SK-N-SH treated with all-trans-retinoic acid at 6 μM for 48 hours (cell line): ENCODE data around the gene LINGO1.

ENCODE experiments used
- ATAC-seq: fragments of 200-7000 bp; cut with Tn5 transposase; 3 replicates; pipeline ENCODE4 v1.9.1; 2020; ENCODE audit warnings: mild to moderate bottlenecking, moderate library complexity
- ARNTL ChIP-seq: fragments of 450-650 bp; formaldehyde crosslinking; IDR thresholded peaks from 2 replicates; pipeline ENCODE4 v1.5.0; 2020; ENCODE audit warnings: low read depth, mild to moderate bottlenecking, moderate library complexity, borderline replicate concordance
- BACH2 ChIP-seq: fragments of 250-450 bp; sonication (Bioruptor Pico); IDR thresholded peaks from 2 replicates; pipeline ENCODE4 v1.9.0; 2021; ENCODE audit warnings: mild to moderate bottlenecking, borderline replicate concordance
- CSDC2 ChIP-seq: fragments of 250-450 bp; sonication (Bioruptor Pico); IDR thresholded peaks from 2 replicates; pipeline ENCODE4 v1.5.0; 2020; ENCODE audit warnings: mild to moderate bottlenecking, moderate library complexity
- ESRRG ChIP-seq: fragments of 250-450 bp; sonication (Bioruptor Pico); IDR thresholded peaks from 2 replicates; pipeline ENCODE4 v1.6.1; 2021; ENCODE audit warnings: mild to moderate bottlenecking
- ISL1 ChIP-seq: fragments of 250-450 bp; sonication (Bioruptor Pico); IDR thresholded peaks from 2 replicates; pipeline ENCODE4 v2.1.2; 2022; ENCODE audit warnings: mild to moderate bottlenecking, moderate library complexity
- OSR1 ChIP-seq: fragments of 250-450 bp; sonication (Bioruptor Pico); IDR thresholded peaks from 2 replicates; pipeline ENCODE4 v1.8.0; 2022; ENCODE audit warnings: moderate library complexity, mild to moderate bottlenecking, inconsistent platforms
- PPARA ChIP-seq: fragments of 250-450 bp; sonication (Bioruptor Pico); IDR thresholded peaks from 2 replicates; pipeline ENCODE4 v1.5.0; 2020; ENCODE audit warnings: mild to moderate bottlenecking, borderline replicate concordance
- RARB ChIP-seq: fragments of 250-450 bp; sonication (Bioruptor Pico); IDR thresholded peaks from 2 replicates; pipeline ENCODE4 v1.8.0; 2021; ENCODE audit warnings: mild to moderate bottlenecking, moderate library complexity
- SNAI2 ChIP-seq: fragments of 250-450 bp; sonication (Bioruptor Pico); IDR thresholded peaks from 2 replicates; pipeline ENCODE4 v1.5.0; 2020; ENCODE audit warnings: mild to moderate bottlenecking, moderate library complexity
- TCF4 ChIP-seq: fragments of 250-450 bp; sonication (Bioruptor Pico); IDR thresholded peaks from 2 replicates; pipeline ENCODE4 v1.8.0; 2021; ENCODE audit warnings: mild to moderate bottlenecking, moderate library complexity, borderline replicate concordance
- TOX ChIP-seq: fragments of 250-450 bp; sonication (Bioruptor Pico); IDR thresholded peaks from 2 replicates; pipeline ENCODE4 v1.8.0; 2021; ENCODE audit warnings: mild to moderate bottlenecking, moderate library complexity, borderline replicate concordance
- ZC3H10 ChIP-seq: fragments of 250-450 bp; sonication (Bioruptor Pico); IDR thresholded peaks from 2 replicates; pipeline ENCODE4 v1.5.1; 2021; ENCODE audit warnings: mild to moderate bottlenecking, moderate library complexity
- ZFP3 ChIP-seq: fragments of 250-450 bp; sonication (Bioruptor Pico); IDR thresholded peaks from 2 replicates; pipeline ENCODE4 v1.5.0; 2020; ENCODE audit warnings: mild to moderate bottlenecking, moderate library complexity
- ZFP30 ChIP-seq: fragments of 450-650 bp; formaldehyde crosslinking; IDR thresholded peaks from 2 replicates; pipeline ENCODE4 v1.5.0; 2022; ENCODE audit warnings: mild to moderate bottlenecking, moderate library complexity
- ZNF565 ChIP-seq: fragments of 450-650 bp; formaldehyde crosslinking; conservative IDR thresholded peaks from 2 replicates; pipeline ENCODE4 v1.5.0; 2020; ENCODE audit warnings: low read depth, mild to moderate bottlenecking, moderate library complexity
- ZNF70 ChIP-seq: fragments of 450-650 bp; formaldehyde crosslinking; IDR thresholded peaks from 2 replicates; pipeline ENCODE4 v1.5.0; 2020; ENCODE audit warnings: mild to moderate bottlenecking, moderate library complexity
- TF ChIP-seq, protein P1 (sequence below): fragments of 250-450 bp; sonication (Bioruptor Pico); IDR thresholded peaks from 2 replicates; pipeline ENCODE4 v1.5.0; 2020; ENCODE audit warnings: mild to moderate bottlenecking, moderate library complexity
- TF ChIP-seq, protein P2 (sequence below): fragments of 250-450 bp; sonication (Bioruptor Pico); IDR thresholded peaks from 2 replicates; pipeline ENCODE4 v1.5.1; 2020; ENCODE audit warnings: low read depth, mild to moderate bottlenecking, moderate library complexity
- TF ChIP-seq, protein P3 (sequence below): fragments of 250-450 bp; sonication (Bioruptor Pico); IDR thresholded peaks from 2 replicates; pipeline ENCODE4 v1.5.1; 2021; ENCODE audit warnings: mild to moderate bottlenecking, moderate library complexity
- TF ChIP-seq, protein P4 (sequence below): fragments of 250-450 bp; sonication (Bioruptor Pico); IDR thresholded peaks from 2 replicates; pipeline ENCODE4 v1.8.0; 2020; ENCODE audit warnings: mild to moderate bottlenecking, moderate library complexity, borderline replicate concordance

The LINGO1 gene

DNA sequence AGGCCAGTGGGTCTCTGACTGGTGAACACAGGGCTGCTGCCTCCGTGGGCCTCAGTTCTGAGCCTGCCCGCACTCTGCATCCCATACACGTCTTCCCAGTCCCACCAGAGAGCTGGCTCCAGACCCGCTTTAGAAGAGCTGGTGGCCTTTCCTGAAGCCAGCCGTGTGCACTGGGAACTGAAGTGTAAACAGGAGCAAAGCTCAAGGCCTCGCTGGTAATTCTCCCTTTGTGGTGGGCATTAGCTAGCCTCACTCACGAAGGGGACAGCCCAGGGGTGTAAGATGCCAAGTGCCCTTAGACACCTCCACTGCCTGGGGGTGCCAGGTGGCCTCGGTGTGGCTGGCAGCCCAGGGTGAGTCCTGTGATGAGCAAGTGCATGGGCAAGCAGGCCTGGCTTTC, 12.9 kb upstream of the LINGO1 start (continued):
- TF ChIP-seq, protein P1, sequence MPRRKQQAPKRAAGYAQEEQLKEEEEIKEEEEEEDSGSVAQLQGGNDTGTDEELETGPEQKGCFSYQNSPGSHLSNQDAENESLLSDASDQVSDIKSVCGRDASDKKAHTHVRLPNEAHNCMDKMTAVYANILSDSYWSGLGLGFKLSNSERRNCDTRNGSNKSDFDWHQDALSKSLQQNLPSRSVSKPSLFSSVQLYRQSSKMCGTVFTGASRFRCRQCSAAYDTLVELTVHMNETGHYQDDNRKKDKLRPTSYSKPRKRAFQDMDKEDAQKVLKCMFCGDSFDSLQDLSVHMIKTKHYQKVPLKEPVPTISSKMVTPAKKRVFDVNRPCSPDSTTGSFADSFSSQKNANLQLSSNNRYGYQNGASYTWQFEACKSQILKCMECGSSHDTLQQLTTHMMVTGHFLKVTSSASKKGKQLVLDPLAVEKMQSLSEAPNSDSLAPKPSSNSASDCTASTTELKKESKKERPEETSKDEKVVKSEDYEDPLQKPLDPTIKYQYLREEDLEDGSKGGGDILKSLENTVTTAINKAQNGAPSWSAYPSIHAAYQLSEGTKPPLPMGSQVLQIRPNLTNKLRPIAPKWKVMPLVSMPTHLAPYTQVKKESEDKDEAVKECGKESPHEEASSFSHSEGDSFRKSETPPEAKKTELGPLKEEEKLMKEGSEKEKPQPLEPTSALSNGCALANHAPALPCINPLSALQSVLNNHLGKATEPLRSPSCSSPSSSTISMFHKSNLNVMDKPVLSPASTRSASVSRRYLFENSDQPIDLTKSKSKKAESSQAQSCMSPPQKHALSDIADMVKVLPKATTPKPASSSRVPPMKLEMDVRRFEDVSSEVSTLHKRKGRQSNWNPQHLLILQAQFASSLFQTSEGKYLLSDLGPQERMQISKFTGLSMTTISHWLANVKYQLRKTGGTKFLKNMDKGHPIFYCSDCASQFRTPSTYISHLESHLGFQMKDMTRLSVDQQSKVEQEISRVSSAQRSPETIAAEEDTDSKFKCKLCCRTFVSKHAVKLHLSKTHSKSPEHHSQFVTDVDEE (CRISPR knock-in tag) = no peak
- TF ChIP-seq ZNF70 (CRISPR knock-in tag) (no peak), ESRRG (no peak)

DNA sequence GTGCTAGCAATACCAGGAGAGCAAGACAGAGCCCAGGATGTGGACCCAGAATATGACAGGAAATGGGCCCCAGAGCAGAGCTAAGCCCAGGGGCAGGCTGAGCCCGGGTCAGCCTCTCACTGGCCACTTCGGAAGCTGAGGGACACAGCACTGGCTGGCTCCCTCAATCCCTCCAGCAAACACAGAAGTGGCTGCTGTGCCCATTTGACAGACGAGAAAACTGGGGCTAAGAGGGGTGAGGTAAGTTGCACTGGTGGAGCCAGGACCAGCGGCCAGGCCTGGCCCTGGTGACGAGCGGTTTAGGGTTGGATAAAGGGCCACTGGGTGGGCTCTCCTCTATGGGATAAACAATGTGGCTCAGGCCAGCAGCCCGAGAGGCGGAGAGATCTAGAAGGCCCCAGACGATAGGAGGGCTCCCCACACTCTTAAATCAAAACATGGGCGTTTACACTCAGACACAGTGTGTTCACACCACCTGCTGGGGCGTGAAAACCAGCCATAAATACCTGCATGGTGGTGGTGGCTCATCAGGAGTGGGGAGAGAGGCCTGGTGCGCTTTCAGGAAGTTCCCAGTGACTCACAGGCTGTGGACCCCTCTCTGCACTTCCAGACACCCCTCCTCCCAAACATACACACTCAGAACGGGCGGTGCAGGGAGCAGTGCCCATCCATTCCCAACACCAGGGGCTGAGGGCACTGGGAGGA, 12.0 kb upstream of the LINGO1 start:
- TF ChIP-seq, protein P2, sequence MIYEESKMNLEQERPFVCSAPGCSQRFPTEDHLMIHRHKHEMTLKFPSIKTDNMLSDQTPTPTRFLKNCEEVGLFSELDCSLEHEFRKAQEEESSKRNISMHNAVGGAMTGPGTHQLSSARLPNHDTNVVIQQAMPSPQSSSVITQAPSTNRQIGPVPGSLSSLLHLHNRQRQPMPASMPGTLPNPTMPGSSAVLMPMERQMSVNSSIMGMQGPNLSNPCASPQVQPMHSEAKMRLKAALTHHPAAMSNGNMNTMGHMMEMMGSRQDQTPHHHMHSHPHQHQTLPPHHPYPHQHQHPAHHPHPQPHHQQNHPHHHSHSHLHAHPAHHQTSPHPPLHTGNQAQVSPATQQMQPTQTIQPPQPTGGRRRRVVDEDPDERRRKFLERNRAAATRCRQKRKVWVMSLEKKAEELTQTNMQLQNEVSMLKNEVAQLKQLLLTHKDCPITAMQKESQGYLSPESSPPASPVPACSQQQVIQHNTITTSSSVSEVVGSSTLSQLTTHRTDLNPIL (CRISPR knock-in tag) = no peak
- TF ChIP-seq ISL1 (CRISPR knock-in tag) (no peak), BACH2 (CRISPR knock-in tag) (no peak), OSR1 (CRISPR knock-in tag) (no peak), ZNF565 (CRISPR knock-in tag) (no peak)
- TF ChIP-seq, all 23 proteins: peak for 0
- no peak for ATAC-seq

DNA sequence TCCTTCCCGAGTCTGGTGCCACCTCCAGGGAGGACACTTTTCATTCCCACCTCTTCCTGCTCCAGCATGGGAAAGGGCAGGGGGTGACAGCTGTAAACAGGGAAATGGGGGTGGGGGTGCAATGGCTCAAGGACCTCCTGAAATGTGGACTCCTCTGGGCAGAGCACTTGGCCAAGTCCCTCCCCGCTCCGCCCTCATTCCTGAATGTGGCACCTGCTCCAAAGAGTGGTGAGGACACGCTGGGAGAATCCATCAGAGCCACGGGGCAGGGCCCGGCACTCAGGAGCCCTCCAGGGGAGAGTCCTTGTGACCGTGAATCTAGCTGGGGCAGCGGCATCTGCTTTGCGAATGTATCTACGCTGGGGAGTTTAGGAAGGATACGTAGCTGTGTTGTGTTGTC, 11.1 kb upstream of the LINGO1 start:
- no peak for TF ChIP-seq ZFP30
- no peak for TF ChIP-seq SNAI2 (CRISPR knock-in tag)
- TF ChIP-seq TCF4 = no peak
- TF ChIP-seq BACH2 (CRISPR knock-in tag) = no peak
- TF ChIP-seq PPARA (CRISPR knock-in tag) = no peak
- TF ChIP-seq ZFP3 (CRISPR knock-in tag) = no peak
- no peak for TF ChIP-seq RARB
- no peak for TF ChIP-seq ESRRG
- no peak for TF ChIP-seq ARNTL (CRISPR knock-in tag)
- TF ChIP-seq ZNF70 (CRISPR knock-in tag) = no peak
- TF ChIP-seq, protein P3, sequence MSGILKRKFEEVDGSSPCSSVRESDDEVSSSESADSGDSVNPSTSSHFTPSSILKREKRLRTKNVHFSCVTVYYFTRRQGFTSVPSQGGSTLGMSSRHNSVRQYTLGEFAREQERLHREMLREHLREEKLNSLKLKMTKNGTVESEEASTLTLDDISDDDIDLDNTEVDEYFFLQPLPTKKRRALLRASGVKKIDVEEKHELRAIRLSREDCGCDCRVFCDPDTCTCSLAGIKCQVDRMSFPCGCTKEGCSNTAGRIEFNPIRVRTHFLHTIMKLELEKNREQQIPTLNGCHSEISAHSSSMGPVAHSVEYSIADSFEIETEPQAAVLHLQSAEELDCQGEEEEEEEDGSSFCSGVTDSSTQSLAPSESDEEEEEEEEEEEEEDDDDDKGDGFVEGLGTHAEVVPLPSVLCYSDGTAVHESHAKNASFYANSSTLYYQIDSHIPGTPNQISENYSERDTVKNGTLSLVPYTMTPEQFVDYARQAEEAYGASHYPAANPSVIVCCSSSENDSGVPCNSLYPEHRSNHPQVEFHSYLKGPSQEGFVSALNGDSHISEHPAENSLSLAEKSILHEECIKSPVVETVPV = no peak
- no peak for TF ChIP-seq ISL1 (CRISPR knock-in tag)
- TF ChIP-seq CSDC2 (CRISPR knock-in tag) = no peak
- TF ChIP-seq TOX (CRISPR knock-in tag) = no peak
- TF ChIP-seq, protein P2 (CRISPR knock-in tag) = no peak
- no peak for TF ChIP-seq ZNF565 (CRISPR knock-in tag)
- TF ChIP-seq, protein P4, sequence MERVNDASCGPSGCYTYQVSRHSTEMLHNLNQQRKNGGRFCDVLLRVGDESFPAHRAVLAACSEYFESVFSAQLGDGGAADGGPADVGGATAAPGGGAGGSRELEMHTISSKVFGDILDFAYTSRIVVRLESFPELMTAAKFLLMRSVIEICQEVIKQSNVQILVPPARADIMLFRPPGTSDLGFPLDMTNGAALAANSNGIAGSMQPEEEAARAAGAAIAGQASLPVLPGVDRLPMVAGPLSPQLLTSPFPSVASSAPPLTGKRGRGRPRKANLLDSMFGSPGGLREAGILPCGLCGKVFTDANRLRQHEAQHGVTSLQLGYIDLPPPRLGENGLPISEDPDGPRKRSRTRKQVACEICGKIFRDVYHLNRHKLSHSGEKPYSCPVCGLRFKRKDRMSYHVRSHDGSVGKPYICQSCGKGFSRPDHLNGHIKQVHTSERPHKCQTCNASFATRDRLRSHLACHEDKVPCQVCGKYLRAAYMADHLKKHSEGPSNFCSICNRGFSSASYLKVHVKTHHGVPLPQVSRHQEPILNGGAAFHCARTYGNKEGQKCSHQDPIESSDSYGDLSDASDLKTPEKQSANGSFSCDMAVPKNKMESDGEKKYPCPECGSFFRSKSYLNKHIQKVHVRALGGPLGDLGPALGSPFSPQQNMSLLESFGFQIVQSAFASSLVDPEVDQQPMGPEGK = no peak
- no peak for TF ChIP-seq OSR1 (CRISPR knock-in tag)
- TF ChIP-seq ZC3H10 (CRISPR knock-in tag) = no peak
- ATAC-seq = no peak
